Heart left ventricle (tissue), 16 donors: ENCODE measurements around the gene ATF1. TPM values are rescaled to one million over a fixed set of nuclear protein-coding genes. Genes with fewer than 3 reads are reported as not detected.
A peak's percentile ranks its signal among the peaks of the same experiment; 100 is the strongest.
"Not testable (repeated sequence)": the region's sequence is repeated elsewhere in the genome, so short reads cannot be mapped to it uniquely, and the experiment has no call there.

Experiments used
- ATAC-seq, 4 donors: fragments of 200-7000 bp; cut with Tn5 transposase; one replicate each; pipeline ENCODE4 v1.9.1; 2020 to 2022; ENCODE audit warnings: moderate library complexity in 4 of 4, mild to moderate bottlenecking in 3 of 4, moderate number of reproducible peaks in 1 of 4
- DNase-seq, 5 donors: peaks; one replicate each; pipeline ENCODE4 v3.0.0-alpha.2; 2020
- H3K27ac ChIP-seq, 12 donors: fragments of 200-600 bp; sonication (generic) in 4 of 12; one replicate each; pipeline versions ENCODE4 v1.5.0 to v1.8.0; 2016 to 2022; ENCODE audit warnings: mild to moderate bottlenecking in 2 of 12
- H3K27me3 ChIP-seq, 9 donors: fragments of 200-600 bp; sonication (generic) in 2 of 9; one replicate each; pipeline versions ENCODE4 v1.5.1 to v1.8.0; 2016 to 2022; ENCODE audit warnings: mild to moderate bottlenecking in 3 of 9
- H3K36me3 ChIP-seq, 9 donors: fragments of 200-600 bp; sonication (generic) in 2 of 9; one replicate each; pipeline versions ENCODE4 v1.5.0 to v1.8.0; 2018 to 2022; ENCODE audit warnings: mild to moderate bottlenecking in 2 of 9
- H3K4me1 ChIP-seq, 12 donors: fragments of 200-600 bp; sonication (generic) in 4 of 12; one replicate each; pipeline versions ENCODE4 v1.5.0 to v1.8.0; 2016 to 2022; ENCODE audit warnings: mild to moderate bottlenecking in 3 of 12
- H3K4me3 ChIP-seq, 12 donors: fragments of 200-600 bp; sonication (generic) in 4 of 12; one replicate each; pipeline versions ENCODE4 v1.5.0 to v1.8.0; 2017 to 2022; ENCODE audit warnings: mild to moderate bottlenecking in 9 of 12, moderate library complexity in 4 of 12
- H3K9me3 ChIP-seq, 12 donors: fragments of 200-600 bp; sonication (generic) in 4 of 12; one replicate each; pipeline versions ENCODE4 v1.5.0 to v1.8.0; 2016 to 2022; ENCODE audit warnings: mild to moderate bottlenecking in 1 of 12
- CTCF ChIP-seq, 12 donors: fragments of 200-600 bp; sonication (generic) in 4 of 12; IDR thresholded peaks; one replicate each; pipeline versions ENCODE4 v1.5.0 to v1.8.0; 2018 to 2022; ENCODE audit warnings: antibody characterized with exemption in 12 of 12, mild to moderate bottlenecking in 5 of 12
- POLR2A ChIP-seq, 2 donors: fragments of 450-650 bp; IDR thresholded peaks; one replicate each; pipeline ENCODE4 v1.6.1; 2017; ENCODE audit warnings: antibody characterized with exemption in 2 of 2, mild to moderate bottlenecking in 2 of 2, moderate library complexity in 2 of 2
- WGBS, 4 donors: extraction: QIAGEN DNeasy Blood & Tissue Kit in 2 of 4; methylation state at CpG; one replicate each; pipeline versions ENCODE4 v1.1.5 to v1.1.7; 2013 to 2018; 5-methylcytosine and 5-hydroxymethylcytosine counted together
- intact Hi-C, 10 donors: fragments of 100-400 bp; cut with DNase I; formaldehyde crosslinking; loops; one replicate each; pipeline versions ENCODE4 v1.11.1 to v1.14.2; 2022
- polyA plus RNA-seq, 2 donors: library from polyadenylated mRNA; stranded (reverse); fragments of 200-250 nt; gene quantifications; one replicate each; pipeline ENCODE4 v1.2.3, GENCODE V29; 2013
- total RNA-seq, 9 donors: library from RNA; depleted of rRNA in 2 of 9; stranded (reverse); fragments of >200 nt in 2 of 9; fragmentation: NEBNext Ultra II Directional in 3 of 9; extraction: Animal tissue kit (Norgen Biotek cat#: 25700) in 3 of 9; gene quantifications; one replicate each; pipeline versions ENCODE4 v1.1.0 to v1.2.4, GENCODE V29; 2016 to 2023
- donor health status: ischemic (EF 13 %, LVEDD 7.1; RV severe dilation, severe dysfunction).
- donor health status: healthy with polysubstance abuse.
- donor health status: DM: no; HTN: yes; CAD: no.
- donor health status: DM: no; HTN: no; CAD: no.
- donor health status: ischemic (EF 25% LVEDD 6.9; RV normal size, moderate dysfunction).
- donor health status: ischemic (EF 25% LVEDD 5.7; RV mildly dilated, moderate dysfunction).
- donor health status: healthy.
- donor health status: DM: yes; HTN: yes; CAD: no.
- donor health status: ischemic (EF 35%, LVEDD 5.7; RV mildly dilated, moderate dysfunction).
- donor health status: nonischemic (EF 11% LVEDD 7.7; RV severe dilation, severe dysfunction).
- donor health status: DM: yes; HTN: yes; CAD: no.
- donor health status: PGD.
- donor health status: ischemic (EF 29% LVEDD 5.4; RV normal size, mild dysfunction).
- donor health status: nonischemic (EF 23%, LVEDD 6.1; RV moderate dilation, normal function).

ATF1 gene
- total and polyA plus RNA-seq, 11 donors = 3.5 to 27.4 (median 18.0) TPM

DNA sequence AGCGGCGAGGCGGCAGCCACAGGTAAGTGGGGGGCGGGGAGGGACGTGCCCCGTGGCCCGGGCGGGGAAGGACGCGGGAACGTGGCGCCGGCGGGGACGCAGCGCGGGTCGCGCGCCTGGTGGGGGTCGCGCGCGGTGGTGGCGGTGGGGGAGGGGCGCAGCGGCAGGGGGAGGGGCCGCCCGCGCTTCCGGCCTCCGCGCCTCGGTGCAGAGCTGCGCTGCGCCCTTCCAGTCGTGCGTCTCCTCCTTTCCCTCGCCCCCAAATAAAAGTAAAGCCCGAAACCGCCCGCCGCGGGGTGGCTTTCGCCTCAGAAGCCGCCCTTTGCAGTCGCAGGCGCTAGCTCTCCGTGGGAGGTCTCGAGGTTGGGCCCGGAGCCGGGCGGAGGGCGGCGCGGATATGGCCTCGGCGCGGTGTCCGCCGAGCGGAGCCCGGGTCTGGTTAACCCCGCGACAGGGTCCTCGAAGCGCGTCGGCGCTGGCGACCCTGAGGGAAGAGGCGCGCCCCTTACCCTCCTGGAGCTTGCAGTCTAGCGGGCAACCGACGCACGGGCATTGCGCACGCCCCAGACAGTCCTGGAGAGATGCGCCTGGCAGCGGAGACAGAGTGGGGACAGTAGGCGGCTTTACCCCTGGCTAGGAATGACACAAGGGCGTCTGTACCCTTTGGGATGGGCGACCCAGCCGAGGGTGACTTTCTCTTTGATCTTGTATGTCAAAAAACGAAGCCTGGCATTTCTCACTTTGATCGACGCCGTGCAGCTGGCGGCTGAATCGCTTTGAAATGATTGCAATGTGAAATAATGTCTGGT lies 589 bp downstream of the ATF1 start:
- peak overlapping the region; percentile 72 to 100 (median 98) for H3K4me3 ChIP-seq
- H3K4me1 ChIP-seq = peaks cover 3 to 52% (median 21%) of the 10 kb centered on the region in 12 donors
- TF ChIP-seq CTCF (IDR thresholded peaks at IDR 0.05) (no peak), POLR2A (IDR thresholded peaks at IDR 0.05) (peak in 1 of 2 donors; percentile 13)
- WGBS, 4 donors = 0 to 1% (median 1%) methylated on average over 31 to 91 of the region's 91 CpGs
- H3K9me3 ChIP-seq = no peaks in the 10 kb centered on the region
- DNase-seq = peak in 4 of 5 donors; percentile 23 to 85 (median 43)
- intact Hi-C loops = loop anchor here in 6 of 10 donors (2.0 to 10.0 kb wide), 6 partner anchors 158 to 228 kb away; a partner anchor contains a TSS
- peak; percentile 6 to 79 (median 64) for ATAC-seq
- no peaks in the 10 kb centered on the region for H3K27me3 ChIP-seq
- H3K27ac ChIP-seq = peak overlapping the region; percentile 95 to 99 (median 98)
- H3K36me3 ChIP-seq = no peaks in the 10 kb centered on the region

- 11 to 14% (median 12%) methylated on average over 13 of the region's 13 CpGs for WGBS, 4 donors
- peak overlapping the region; percentile 72 to 100 (median 98) for H3K4me3 ChIP-seq
- peak in 2 of 4 donors; percentile 24 to 27 for ATAC-seq
- DNase-seq = peak in 1 of 5 donors; percentile 43
- no peaks in the 10 kb centered on the region for H3K9me3 ChIP-seq
- peaks cover 3 to 52% (median 21%) of the 10 kb centered on the region in 12 donors for H3K4me1 ChIP-seq
- intact Hi-C loops = loop anchor here in 6 of 10 donors (2.0 to 10.0 kb wide), 5 partner anchors 159 to 227 kb away; a partner anchor contains a TSS
- peak; percentile 49 to 76 (median 66) for TF ChIP-seq CTCF (IDR thresholded peaks at IDR 0.05)
- TF ChIP-seq POLR2A (IDR thresholded peaks at IDR 0.05) = no peak
- peaks cover 0 to 5% (median 0%) of the 10 kb centered on the region in 9 donors for H3K36me3 ChIP-seq
- peak overlapping the region in 11 of 12 donors; percentile 95 to 99 (median 97) for H3K27ac ChIP-seq
- H3K27me3 ChIP-seq = no peaks in the 10 kb centered on the region
Measured at GRCh38 chr12:50765095-50765911, 1.4 kb downstream of the ATF1 start.

- Histone ChIP-seq H3K36me3 (peaks cover 0 to 25% (median 6%) of the 10 kb centered on the region in 9 donors), H3K9me3 (no peaks in the 10 kb centered on the region), H3K27me3 (no peaks in the 10 kb centered on the region), H3K4me3 (no peak overlapping the region), H3K4me1 (peaks cover 3 to 41% (median 19%) of the 10 kb centered on the region in 12 donors), H3K27ac (no peak overlapping the region)
- no peak for DNase-seq
- intact Hi-C loops = loop anchor here in 4 of 10 donors (5.0 to 10.0 kb wide), 3 partner anchors 156 to 224 kb away; a partner anchor contains a TSS
- 77 to 86% (median 79%) methylated on average over 3 of the region's 3 CpGs for WGBS, 4 donors
- no peak for ATAC-seq
- no peak for TF ChIP-seq CTCF (IDR thresholded peaks at IDR 0.05)
- no peak for TF ChIP-seq POLR2A (IDR thresholded peaks at IDR 0.05)
Measured at GRCh38 chr12:50768391-50768790, 4.5 kb downstream of the ATF1 start.

- 57 to 75% (median 67%) methylated on average over 2 of the region's 2 CpGs for WGBS, 4 donors
- H3K4me3 ChIP-seq, ATAC-seq, H3K9me3 ChIP-seq, H3K27ac ChIP-seq, H3K27me3 ChIP-seq: not testable (repeated sequence)
- H3K36me3 ChIP-seq = peaks cover 0 to 25% (median 6%) of the 10 kb centered on the region in 9 donors
- DNase-seq = peak in 2 of 5 donors; percentile 33 to 36
- intact Hi-C loops = loop anchor here in 4 of 10 donors (5.0 to 10.0 kb wide), 3 partner anchors 156 to 223 kb away; a partner anchor contains a TSS
- H3K4me1 ChIP-seq = peaks cover 3 to 41% (median 19%) of the 10 kb centered on the region in 12 donors
Measured at GRCh38 chr12:50768813-50769212, 4.9 kb downstream of the ATF1 start.
